H1 (cell line): ENCODE measurements around the gene FHIT. TPM values are rescaled to one million over a fixed set of nuclear protein-coding genes. Genes with fewer than 3 reads are reported as not detected.
A peak's percentile ranks its signal among the peaks of the same experiment; 100 is the strongest.

Experiments
- CBX5 ChIP-seq: fragments of 300-800, 300-1000 bp; sonication (generic); IDR thresholded peaks from 2 replicates; pipeline ENCODE4 v1.7.1; 2016; ENCODE audit warnings: antibody characterized with exemption, low read length, low read depth
- CBX8 ChIP-seq: fragments of 300-800, 300-1000 bp; sonication (generic); IDR thresholded peaks from 2 replicates; pipeline ENCODE4 v1.7.1; 2016; ENCODE audit warnings: low read depth, low read length, borderline replicate concordance
- CHD2 ChIP-seq: IDR thresholded peaks from 2 replicates; pipeline ENCODE4 v1.6.1; 2012; ENCODE audit warnings: low read length, improper control_type of control experiment
- EGR1 ChIP-seq: IDR thresholded peaks from 2 replicates; pipeline ENCODE4 v1.6.1; 2011; ENCODE audit warnings: low read depth, low read length, borderline replicate concordance
- EZH2 ChIP-seq: fragments of 200-600 bp; sonication (generic); IDR thresholded peaks from 2 replicates; pipeline ENCODE4 v1.7.1; 2012; ENCODE audit warnings: low read depth, mild to moderate bottlenecking, moderate library complexity, low read length, inconsistent platforms; ENCODE audit not compliant: severe bottlenecking
- GABPA ChIP-seq: IDR thresholded peaks from 2 replicates; pipeline ENCODE4 v1.6.1; 2011; ENCODE audit warnings: mild to moderate bottlenecking, low read length, moderate library complexity, borderline replicate concordance; ENCODE audit not compliant: insufficient read depth
- JUN ChIP-seq: IDR thresholded peaks from 2 replicates; pipeline ENCODE4 v1.6.1; 2011; ENCODE audit warnings: low read depth, mild to moderate bottlenecking, improper control_type of control experiment, low read length
- MAX ChIP-seq: IDR thresholded peaks from 2 replicates; pipeline ENCODE4 v1.6.1; 2012; ENCODE audit warnings: inconsistent platforms
- NRF1 ChIP-seq: IDR thresholded peaks from 2 replicates; pipeline ENCODE4 v1.6.1; 2011; ENCODE audit warnings: mild to moderate bottlenecking, low read depth, low read length, improper control_type of control experiment
- RAD21 ChIP-seq, 2 experiments: IDR thresholded peaks in 1 of 2; conservative IDR thresholded peaks in 1 of 2; 2 replicates each; pipeline ENCODE4 v1.6.1; 2011; ENCODE audit warnings: low read depth in 2 of 2, low read length in 2 of 2, improper control_type of control experiment in 1 of 2, inconsistent platforms in 1 of 2, mild to moderate bottlenecking in 1 of 2, moderate library complexity in 1 of 2
- RNF2 ChIP-seq: fragments of 200-900, 300-1000 bp; sonication (generic); IDR thresholded peaks from 2 replicates; pipeline ENCODE4 v1.7.1; 2016; ENCODE audit warnings: borderline replicate concordance, low read depth, mild to moderate bottlenecking, antibody characterized with exemption, low read length; ENCODE audit not compliant: poor library complexity, severe bottlenecking; ENCODE audit errors: missing control alignments
- SIRT6 ChIP-seq: IDR thresholded peaks from one replicate; pipeline ENCODE4 v1.7.1; 2012; ENCODE audit warnings: low read length, inconsistent platforms
- SRF ChIP-seq: IDR thresholded peaks from 2 replicates; pipeline ENCODE4 v1.6.1; 2011; ENCODE audit warnings: mild to moderate bottlenecking, low read depth, low read length, moderate library complexity
- polyA plus RNA-seq, 7 experiments: library from polyadenylated mRNA; depleted of rRNA in 3 of 7; stranded (reverse) in 5 of 7; unstranded in 2 of 7; fragments of >200 nt in 5 of 7; fragments of 200-250 nt in 2 of 7; gene quantifications; 1 replicate in 5 of 7; 2 replicates in 1 of 7; 4 replicates in 1 of 7; pipeline versions ENCODE4 v1.2.1 to v1.2.3, GENCODE V29; 2011 to 2013; ENCODE audit warnings: missing spikeins in 2 of 7, mixed read lengths in 2 of 7
- total RNA-seq: library from RNA; stranded (reverse); fragmentation: NEBNext Ultra II Directional; extraction: Animal tissue kit (Norgen Biotek cat#: 25700); gene quantifications from 2 replicates; pipeline ENCODE4 v1.2.1, GENCODE V29; 2021
- TF ChIP-seq, protein P1 (sequence below): IDR thresholded peaks from 2 replicates; pipeline ENCODE4 v1.6.1; 2011; ENCODE audit warnings: low read length, improper control_type of control experiment

FHIT gene
- total and polyA plus RNA-seq, 2 of the 8 experiments (the other 6 are each of a cell fraction or from before 2014, with no cell fraction given) = 1.2 to 3.2 TPM

- no peak for TF ChIP-seq NRF1
- no peak for TF ChIP-seq EGR1
- TF ChIP-seq JUN = no peak
- TF ChIP-seq SRF = no peak
- TF ChIP-seq EZH2 = no peak
- no peak for TF ChIP-seq RAD21 (IDR thresholded peaks at IDR 0.05 in 1 of 2, conservative IDR thresholded peaks at IDR 0.05 in 1 of 2; ENCODE audit: low read depth in 2 of 2, low read length in 2 of 2)
- no peak for TF ChIP-seq SIRT6
- TF ChIP-seq, protein P1, sequence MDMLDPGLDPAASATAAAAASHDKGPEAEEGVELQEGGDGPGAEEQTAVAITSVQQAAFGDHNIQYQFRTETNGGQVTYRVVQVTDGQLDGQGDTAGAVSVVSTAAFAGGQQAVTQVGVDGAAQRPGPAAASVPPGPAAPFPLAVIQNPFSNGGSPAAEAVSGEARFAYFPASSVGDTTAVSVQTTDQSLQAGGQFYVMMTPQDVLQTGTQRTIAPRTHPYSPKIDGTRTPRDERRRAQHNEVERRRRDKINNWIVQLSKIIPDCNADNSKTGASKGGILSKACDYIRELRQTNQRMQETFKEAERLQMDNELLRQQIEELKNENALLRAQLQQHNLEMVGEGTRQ = no peak
- TF ChIP-seq GABPA = no peak
- TF ChIP-seq CBX5 = no peak
- no peak for TF ChIP-seq CHD2
- TF ChIP-seq RNF2 = no peak
- TF ChIP-seq MAX = peak; percentile 80
- TF ChIP-seq CBX8 = no peak
These were observed 973.9 kb downstream of the FHIT start (continued) for GRCh38 chr3:60277361-60277800.
